HL-60 (cell line): ENCODE data around the gene NRXN3.

ENCODE experiments used
- DNase-seq, 2 experiments: peaks; one replicate each; pipeline ENCODE4 v3.0.0-alpha.2; 2010 to 2020; ENCODE audit warnings: low read depth in 1 of 2, low spot score in 1 of 2
- H3K27ac ChIP-seq: fragments of 250-450 bp; sonication (Bioruptor Pico); replicated peaks from 2 replicates; pipeline ENCODE4 v1.5.1; 2020; ENCODE audit warnings: mild to moderate bottlenecking, moderate library complexity
- H3K27me3 ChIP-seq: fragments of 250-450 bp; sonication (Bioruptor Pico); 2 replicates; pipeline ENCODE4 v1.5.1; 2021; ENCODE audit warnings: mild to moderate bottlenecking, moderate library complexity; ENCODE audit not compliant: insufficient read depth, poor library complexity, severe bottlenecking
- H3K4me3 ChIP-seq: replicated peaks from 2 replicates; pipeline ENCODE4 v1.5.1; 2011; ENCODE audit warnings: mild to moderate bottlenecking, control low read depth, low read length; ENCODE audit not compliant: insufficient read depth
- CTCF ChIP-seq: IDR thresholded peaks from one replicate; pipeline ENCODE4 v1.5.1; 2011; ENCODE audit warnings: low read length, control low read depth, inconsistent platforms; ENCODE audit not compliant: insufficient read depth
- GABPA ChIP-seq: IDR thresholded peaks from 2 replicates; pipeline ENCODE4 v1.6.1; 2012; ENCODE audit warnings: low read depth
- POLR2AphosphoS5 ChIP-seq: IDR thresholded peaks from 2 replicates; pipeline ENCODE4 v1.6.1; 2012; ENCODE audit warnings: low read depth
- SPI1 ChIP-seq: IDR thresholded peaks from 2 replicates; pipeline ENCODE4 v1.6.1; 2012; ENCODE audit warnings: low read depth, mild to moderate bottlenecking, borderline replicate concordance
- TF ChIP-seq, protein P1 (sequence below): IDR thresholded peaks from 2 replicates; pipeline ENCODE4 v1.6.1; 2012; ENCODE audit warnings: low read depth; ENCODE audit not compliant: insufficient replicate concordance

Gene NRXN3

GRCh38 chr14:79056879-79057278 lies 886.7 kb downstream of the NRXN3 start:
- Histone ChIP-seq H3K27ac (no peak overlapping the region), H3K4me3 (no peak overlapping the region), H3K27me3 (no peaks in the 10 kb centered on the region)
- DNase-seq = no peak
- TF ChIP-seq SPI1 (no peak), CTCF (no peak), POLR2AphosphoS5 (no peak), GABPA (no peak)
- TF ChIP-seq, protein P1, sequence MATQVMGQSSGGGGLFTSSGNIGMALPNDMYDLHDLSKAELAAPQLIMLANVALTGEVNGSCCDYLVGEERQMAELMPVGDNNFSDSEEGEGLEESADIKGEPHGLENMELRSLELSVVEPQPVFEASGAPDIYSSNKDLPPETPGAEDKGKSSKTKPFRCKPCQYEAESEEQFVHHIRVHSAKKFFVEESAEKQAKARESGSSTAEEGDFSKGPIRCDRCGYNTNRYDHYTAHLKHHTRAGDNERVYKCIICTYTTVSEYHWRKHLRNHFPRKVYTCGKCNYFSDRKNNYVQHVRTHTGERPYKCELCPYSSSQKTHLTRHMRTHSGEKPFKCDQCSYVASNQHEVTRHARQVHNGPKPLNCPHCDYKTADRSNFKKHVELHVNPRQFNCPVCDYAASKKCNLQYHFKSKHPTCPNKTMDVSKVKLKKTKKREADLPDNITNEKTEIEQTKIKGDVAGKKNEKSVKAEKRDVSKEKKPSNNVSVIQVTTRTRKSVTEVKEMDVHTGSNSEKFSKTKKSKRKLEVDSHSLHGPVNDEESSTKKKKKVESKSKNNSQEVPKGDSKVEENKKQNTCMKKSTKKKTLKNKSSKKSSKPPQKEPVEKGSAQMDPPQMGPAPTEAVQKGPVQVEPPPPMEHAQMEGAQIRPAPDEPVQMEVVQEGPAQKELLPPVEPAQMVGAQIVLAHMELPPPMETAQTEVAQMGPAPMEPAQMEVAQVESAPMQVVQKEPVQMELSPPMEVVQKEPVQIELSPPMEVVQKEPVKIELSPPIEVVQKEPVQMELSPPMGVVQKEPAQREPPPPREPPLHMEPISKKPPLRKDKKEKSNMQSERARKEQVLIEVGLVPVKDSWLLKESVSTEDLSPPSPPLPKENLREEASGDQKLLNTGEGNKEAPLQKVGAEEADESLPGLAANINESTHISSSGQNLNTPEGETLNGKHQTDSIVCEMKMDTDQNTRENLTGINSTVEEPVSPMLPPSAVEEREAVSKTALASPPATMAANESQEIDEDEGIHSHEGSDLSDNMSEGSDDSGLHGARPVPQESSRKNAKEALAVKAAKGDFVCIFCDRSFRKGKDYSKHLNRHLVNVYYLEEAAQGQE = no peak

DNA sequence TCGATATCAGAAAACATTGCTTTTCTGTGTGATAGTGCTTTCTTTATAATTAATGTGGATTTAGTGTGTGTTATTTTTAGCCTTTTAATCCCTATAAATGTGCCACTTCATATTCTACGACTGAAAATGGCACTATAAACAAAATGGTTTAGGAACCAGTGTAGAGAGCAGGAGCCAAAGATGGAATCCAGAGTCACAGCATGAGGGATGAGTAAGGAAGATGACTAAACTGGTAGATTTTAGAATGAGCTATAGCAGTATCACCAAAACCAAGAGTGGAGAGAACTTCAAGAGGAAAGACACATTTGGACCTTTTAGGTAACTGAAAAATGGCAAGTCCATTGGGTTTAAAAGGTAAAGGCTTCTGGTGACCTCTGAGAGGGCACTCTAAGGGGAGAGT lies 887.2 kb downstream of the NRXN3 start:
- no peak for DNase-seq
- Histone ChIP-seq H3K27me3 (no peaks in the 10 kb centered on the region), H3K27ac (no peak overlapping the region), H3K4me3 (no peak overlapping the region)
- TF ChIP-seq GABPA = no peak
- TF ChIP-seq CTCF = no peak
- TF ChIP-seq, protein P1 = no peak
- TF ChIP-seq SPI1 = no peak
- no peak for TF ChIP-seq POLR2AphosphoS5

GRCh38 chr14:79062226-79062625 lies 892.1 kb downstream of the NRXN3 start:
- Histone ChIP-seq H3K27ac (no peak overlapping the region), H3K27me3 (no peaks in the 10 kb centered on the region), H3K4me3 (no peak overlapping the region)
- no peak for TF ChIP-seq POLR2AphosphoS5
- no peak for TF ChIP-seq SPI1
- TF ChIP-seq, protein P1 = no peak
- TF ChIP-seq GABPA = no peak
- TF ChIP-seq CTCF = no peak
- no peak for DNase-seq
